PC-3 (cell line): Measurements from ENCODE around the gene PRRG3.

ENCODE experiments used
- CTCF ChIP-seq: fragments of 300-600 bp; sonication (generic); conservative IDR thresholded peaks from 2 replicates; pipeline ENCODE4 v1.5.1; 2017; ENCODE audit warnings: antibody characterized with exemption, low read depth, mild to moderate bottlenecking, low read length
- EZH2 ChIP-seq: fragments of 300-600 bp; sonication (generic); IDR thresholded peaks from one replicate; pipeline ENCODE4 v1.6.1; 2017; ENCODE audit warnings: antibody characterized with exemption, mild to moderate bottlenecking, low read length; ENCODE audit not compliant: unreplicated experiment
- EZH2phosphoT487 ChIP-seq: fragments of 300-600 bp; sonication (generic); IDR thresholded peaks from 2 replicates; pipeline ENCODE4 v1.6.1; 2018; ENCODE audit warnings: mild to moderate bottlenecking, antibody characterized with exemption, low read length, borderline replicate concordance

DNA sequence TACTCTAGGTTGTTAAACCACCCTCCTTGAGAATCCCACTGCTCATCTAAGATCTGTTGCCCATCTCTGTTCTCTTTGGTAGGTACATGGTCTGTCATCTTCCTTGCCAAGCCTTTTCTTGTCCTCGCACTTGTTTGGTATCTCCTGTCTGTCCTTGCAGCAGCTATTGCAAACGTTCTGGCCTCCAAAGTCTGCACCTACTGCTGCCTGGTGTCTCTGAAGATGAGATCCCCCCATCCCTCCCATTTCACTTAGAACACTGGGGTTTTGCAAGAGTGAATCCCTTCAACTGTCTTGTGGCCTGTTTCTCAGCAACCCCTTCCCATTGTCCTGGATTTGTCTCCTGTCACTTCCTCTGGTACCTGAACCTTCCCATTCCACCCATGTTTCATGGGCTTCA, 40.0 kb downstream of the PRRG3 start:
- TF ChIP-seq EZH2, result no peak
- TF ChIP-seq CTCF, result no peak
- no peak for TF ChIP-seq EZH2phosphoT487
